ENCODE measurements around the gene PTPRO.

GRCh38 chr12:15417691-15418090, 95.4 kb downstream of the PTPRO start:
- no peak for TF ChIP-seq POLR2A (IDR thresholded peaks at IDR 0.05; ENCODE audit: low read depth)
- TF ChIP-seq POLR2AphosphoS5 (IDR thresholded peaks at IDR 0.05), result no peak
- no peak for TF ChIP-seq CTCF (IDR thresholded peaks at IDR 0.05)

All from esophagus muscularis mucosa (tissue), 3 donors.